HG03457 (cell line): ENCODE results near the gene OBP2A.

Source experiments
- ATAC-seq: cut with Tn5 transposase; IDR thresholded peaks from one replicate; pipeline ENCODE4 v1.9.1; 2021; ENCODE audit warnings: moderate number of reproducible peaks; ENCODE audit not compliant: unreplicated experiment

The OBP2A gene

GRCh38 chr9:135592331-135592590 is 46.3 kb downstream of the OBP2A start:
- ATAC-seq, result no peak

- ATAC-seq, result no peak
Measured at GRCh38 chr9:135592625-135593024, 46.7 kb downstream of the OBP2A start.

DNA sequence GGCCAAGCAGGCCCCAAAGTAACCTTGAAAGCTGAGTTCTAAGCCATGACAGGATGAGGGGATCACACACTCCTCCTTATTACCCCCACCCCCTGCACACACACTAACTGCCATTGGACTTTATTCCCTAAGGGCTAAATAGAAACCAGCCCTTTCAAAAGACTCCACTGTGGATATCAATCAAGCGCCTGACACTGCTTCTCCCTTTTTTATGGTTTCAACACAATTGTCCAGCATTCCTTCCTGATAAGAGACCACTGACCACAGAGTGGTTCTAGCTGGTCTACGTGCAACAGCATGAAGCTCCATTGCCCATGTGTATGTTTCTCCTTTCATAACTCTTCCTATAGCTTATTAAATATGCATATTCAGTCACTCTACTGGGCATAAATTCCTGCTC is 50.3 kb downstream of the OBP2A start:
- ATAC-seq, result no peak
